GM23338 (cell line): ENCODE data around the gene APMAP.

Experiments used
- CREB1 ChIP-seq: fragments of 250-450 bp; sonication (Bioruptor Pico); IDR thresholded peaks from 2 replicates; pipeline ENCODE4 v1.5.0; 2020; ENCODE audit warnings: low read depth, mild to moderate bottlenecking, moderate library complexity
- CTCF ChIP-seq, 2 experiments: fragments of 200-600 bp in 1 of 2; sonication (generic) in 1 of 2; conservative IDR thresholded peaks; 2 replicates each; pipeline versions ENCODE4 v1.5.1 to v1.6.1; 2016 to 2017; ENCODE audit warnings: antibody characterized with exemption in 2 of 2, low read depth in 2 of 2, mild to moderate bottlenecking in 2 of 2, moderate library complexity in 1 of 2
- EZH2 ChIP-seq: fragments of 200-600 bp; sonication (generic); IDR thresholded peaks from one replicate; pipeline ENCODE4 v1.8.0; 2017; ENCODE audit warnings: antibody characterized with exemption, mild to moderate bottlenecking, low read depth; ENCODE audit not compliant: unreplicated experiment
- EZH2phosphoT487 ChIP-seq: fragments of 200-600 bp; sonication (generic); IDR thresholded peaks from one replicate; pipeline ENCODE4 v1.8.1; 2018; ENCODE audit warnings: antibody characterized with exemption; ENCODE audit not compliant: unreplicated experiment
- NANOG ChIP-seq: IDR thresholded peaks from 2 replicates; pipeline ENCODE4 v1.6.1; 2016; ENCODE audit warnings: antibody characterized with exemption, borderline replicate concordance
- POLR2AphosphoS5 ChIP-seq: IDR thresholded peaks from 2 replicates; pipeline ENCODE4 v1.6.1; 2016; ENCODE audit warnings: antibody characterized with exemption, low read depth
- REST ChIP-seq: IDR thresholded peaks from one replicate; pipeline ENCODE4 v1.6.1; 2018; ENCODE audit warnings: antibody characterized with exemption; ENCODE audit not compliant: unreplicated experiment
- ZNF331 ChIP-seq: fragments of 250-450 bp; sonication (Bioruptor Pico); IDR thresholded peaks from 2 replicates; pipeline ENCODE4 v1.5.0; 2020; ENCODE audit warnings: low read depth, mild to moderate bottlenecking, moderate library complexity
- ZNF462 ChIP-seq: fragments of 250-450 bp; sonication (Bioruptor Pico); IDR thresholded peaks from 2 replicates; pipeline ENCODE4 v1.5.0; 2020; ENCODE audit warnings: mild to moderate bottlenecking, moderate library complexity

DNA sequence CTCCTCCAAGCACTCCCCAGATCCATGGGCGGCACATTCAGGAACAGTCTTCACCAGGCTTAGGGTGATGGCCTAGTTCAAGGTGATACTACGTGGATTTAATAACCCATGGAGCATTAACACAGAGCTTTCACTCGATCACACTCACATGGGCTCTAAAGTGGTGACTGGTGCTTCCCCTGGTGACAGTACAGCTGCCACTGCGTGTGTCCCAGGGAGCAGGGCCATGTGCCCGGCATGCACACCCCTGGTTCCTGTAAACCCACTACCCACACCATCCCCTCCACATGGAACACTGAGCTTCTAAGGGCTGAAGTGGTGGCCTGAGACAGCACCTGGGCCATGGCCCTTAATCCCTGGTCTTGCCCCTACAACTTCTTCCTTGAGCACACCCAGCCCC is 27.8 kb upstream of the APMAP start:
- no peak for TF ChIP-seq EZH2
- TF ChIP-seq CTCF (conservative IDR thresholded peaks at IDR 0.05; ENCODE audit: low read depth in 2 of 2): no peak
- TF ChIP-seq ZNF462 (CRISPR knock-in tag): no peak
- no peak for TF ChIP-seq NANOG
- no peak for TF ChIP-seq REST
- no peak for TF ChIP-seq ZNF331 (CRISPR knock-in tag)
- TF ChIP-seq CREB1: no peak
- TF ChIP-seq POLR2AphosphoS5: no peak
- TF ChIP-seq EZH2phosphoT487: no peak
